AG04449 (cell line): ENCODE measurements around the gene DEPP1.

ENCODE experiments used
- CTCF ChIA-PET: fragments of 350-600 bp; formaldehyde crosslinking; extraction: SDS; loops from one replicate; lab custom pipeline; 2021; ENCODE audit warnings: antibody characterized with exemption; lab: Yijun Ruan, JAX
- POLR2A ChIA-PET: fragments of 400-600, 350-600 bp; formaldehyde crosslinking; extraction: SDS; loops from one replicate; lab custom pipeline; 2020; ENCODE audit warnings: antibody characterized with exemption, inconsistent platforms; lab: Yijun Ruan, JAX
- DNase-seq: peaks from one replicate; pipeline ENCODE4 v3.0.0-alpha.2; 2010; ENCODE audit warnings: low read depth, low spot score
- H3K4me3 ChIP-seq: 2 replicates; pipeline ENCODE4 v1.5.1; 2011; ENCODE audit warnings: low read depth, mild to moderate bottlenecking, control low read depth, low read length
- CTCF ChIP-seq: IDR thresholded peaks from one replicate; pipeline ENCODE4 v1.5.1; 2011; ENCODE audit warnings: mild to moderate bottlenecking, moderate library complexity, low read length, control low read depth, inconsistent platforms; ENCODE audit not compliant: insufficient read depth; ENCODE audit errors: missing control alignments

DEPP1 gene

GRCh38 chr10:44962870-44963738 lies 15.5 kb downstream of the DEPP1 start:
- peak; percentile 21 for TF ChIP-seq CTCF
- CTCF ChIA-PET = interaction anchor here (1.0 to 6.9 kb wide), 4 partner anchors 10 to 40 kb away, joined by 4 to 51 read pairs (median 11); partner anchors contain the start of gene DEPP1
- no peak for DNase-seq
- H3K4me3 ChIP-seq = no peak overlapping the region
- POLR2A ChIA-PET = interaction anchor here (2.0 kb wide), 1 partner anchor 15 kb away, joined by 12 read pairs; the partner anchor contains the start of gene DEPP1

GRCh38 chr10:44961931-44962750 lies 16.5 kb downstream of the DEPP1 start:
- ChIA-PET CTCF (interaction anchor here (1.0 to 2.9 kb wide), 4 partner anchors 11 to 41 kb away, joined by 3 to 18 read pairs (median 4); no protein-coding TSS in a partner anchor), POLR2A (no interaction called here)
- no peak for TF ChIP-seq CTCF
- DNase-seq = no peak
- no peak overlapping the region for H3K4me3 ChIP-seq

- no peak for DNase-seq
- POLR2A ChIA-PET = no interaction called here
- H3K4me3 ChIP-seq = no peak overlapping the region
- CTCF ChIA-PET = interaction anchor here (0.6 to 2.9 kb wide), 4 partner anchors 12 to 34 kb away, joined by 3 to 18 read pairs (median 4); no protein-coding TSS in a partner anchor
- TF ChIP-seq CTCF = no peak
These were observed 17.4 kb downstream of the DEPP1 start for GRCh38 chr10:44961230-44961571.

- H3K4me3 ChIP-seq = no peak overlapping the region; the same call in 1 of the 2 replicates
- no peak for DNase-seq
- CTCF ChIA-PET = interaction anchor here (0.6 to 2.9 kb wide), 3 partner anchors 13 to 34 kb away, joined by 3 to 18 read pairs (median 4); no protein-coding TSS in a partner anchor
- TF ChIP-seq CTCF = no peak
- POLR2A ChIA-PET = no interaction called here
These were observed 18.0 kb downstream of the DEPP1 start for GRCh38 chr10:44960482-44961229.

- POLR2A ChIA-PET = interaction anchor here (1.0 kb wide), 1 partner anchor 19 kb away, joined by 3 read pairs; the partner anchor contains the start of gene DEPP1
- CTCF ChIA-PET = interaction anchor here (2.9 kb wide), 1 partner anchor 14 kb away, joined by 18 read pairs; no protein-coding TSS in a partner anchor
- peak overlapping the region; percentile 75 for H3K4me3 ChIP-seq
- TF ChIP-seq CTCF = no peak
- no peak for DNase-seq
These were observed 18.5 kb downstream of the DEPP1 start for GRCh38 chr10:44960088-44960460.
